H9 (cell line): Measurements from ENCODE around the gene KATNB1. TPM values are rescaled to one million over a fixed set of nuclear protein-coding genes. Genes with fewer than 3 reads are reported as not detected.

Source experiments
- DNase-seq: peaks from one replicate; pipeline ENCODE4 v3.0.0-alpha.2; 2017
- H2AFZ ChIP-seq: one replicate; pipeline ENCODE4 v1.6.1; 2013; ENCODE audit warnings: mild to moderate bottlenecking, low read length, control low read depth, moderate library complexity
- H2AK5ac ChIP-seq: 2 replicates; pipeline ENCODE4 v1.6.1; 2013; ENCODE audit warnings: low read length, control low read depth, mixed read lengths; ENCODE audit not compliant: insufficient read length
- H2BK120ac ChIP-seq: one replicate; pipeline ENCODE4 v1.6.1; 2013; ENCODE audit warnings: low read depth, mild to moderate bottlenecking, low read length, control low read depth, inconsistent platforms; ENCODE audit not compliant: poor library complexity, severe bottlenecking
- H2BK12ac ChIP-seq: 2 replicates; pipeline ENCODE4 v1.6.1; 2013; ENCODE audit warnings: low read length, control low read depth, mixed read lengths, low read depth; ENCODE audit not compliant: insufficient read length
- H2BK15ac ChIP-seq: 2 replicates; pipeline ENCODE4 v1.6.1; 2013; ENCODE audit warnings: low read depth, low read length, control low read depth
- H2BK20ac ChIP-seq: one replicate; pipeline ENCODE4 v1.6.1; 2013; ENCODE audit warnings: low read depth, mild to moderate bottlenecking, low read length, control low read depth, inconsistent platforms; ENCODE audit not compliant: poor library complexity, severe bottlenecking
- H2BK5ac ChIP-seq: 2 replicates; pipeline ENCODE4 v1.6.1; 2013; ENCODE audit warnings: low read length, control low read depth, mixed read lengths; ENCODE audit not compliant: insufficient read length
- H3K14ac ChIP-seq: 2 replicates; pipeline ENCODE4 v1.6.1; 2013; ENCODE audit warnings: low read length, control low read depth; ENCODE audit not compliant: insufficient read depth
- H3K18ac ChIP-seq: 2 replicates; pipeline ENCODE4 v1.6.1; 2013; ENCODE audit warnings: low read depth, mild to moderate bottlenecking, mixed read lengths, low read length, control low read depth; ENCODE audit not compliant: insufficient read length
- H3K23ac ChIP-seq: 2 replicates; pipeline ENCODE4 v1.6.1; 2013; ENCODE audit warnings: low read length, control low read depth, mixed read lengths, low read depth; ENCODE audit not compliant: insufficient read length
- H3K23me2 ChIP-seq: 2 replicates; pipeline ENCODE4 v1.6.1; 2013; ENCODE audit warnings: low read depth, mild to moderate bottlenecking, mixed read lengths, low read length, control low read depth; ENCODE audit not compliant: insufficient read length, poor library complexity, severe bottlenecking
- H3K27ac ChIP-seq: 2 replicates; pipeline ENCODE4 v1.5.1; 2013; ENCODE audit warnings: low read length, control low read depth, mixed read lengths, low read depth; ENCODE audit not compliant: insufficient read length
- H3K27me3 ChIP-seq: 2 replicates; pipeline ENCODE4 v1.6.1; 2013; ENCODE audit warnings: low read length, control low read depth, inconsistent platforms; ENCODE audit not compliant: insufficient read depth
- H3K4ac ChIP-seq: 2 replicates; pipeline ENCODE4 v1.6.1; 2013; ENCODE audit warnings: low read depth, mild to moderate bottlenecking, control low read depth, inconsistent platforms, low read length, moderate library complexity
- H3K4me1 ChIP-seq: 2 replicates; pipeline ENCODE4 v1.6.1; 2013; ENCODE audit warnings: low read length, control low read depth, inconsistent platforms; ENCODE audit not compliant: insufficient read depth
- H3K4me2 ChIP-seq: 2 replicates; pipeline ENCODE4 v1.6.1; 2013; ENCODE audit warnings: low read length, control low read depth, mixed read lengths; ENCODE audit not compliant: insufficient read length, insufficient read depth
- H3K56ac ChIP-seq: 2 replicates; pipeline ENCODE4 v1.6.1; 2013; ENCODE audit warnings: low read depth, mild to moderate bottlenecking, mixed read lengths, low read length, control low read depth; ENCODE audit not compliant: insufficient read length
- H3K79me1 ChIP-seq: 2 replicates; pipeline ENCODE4 v1.6.1; 2013; ENCODE audit warnings: low read depth, mild to moderate bottlenecking, moderate library complexity, low read length, control low read depth, inconsistent platforms; ENCODE audit not compliant: insufficient read depth, poor library complexity, severe bottlenecking
- H3K79me2 ChIP-seq: 2 replicates; pipeline ENCODE4 v1.6.1; 2013; ENCODE audit warnings: low read length, control low read depth, inconsistent platforms; ENCODE audit not compliant: insufficient read depth
- H3K9ac ChIP-seq: 2 replicates; pipeline ENCODE4 v1.6.1; 2013; ENCODE audit warnings: low read length, control low read depth, mixed read lengths; ENCODE audit not compliant: insufficient read length; ENCODE audit errors: extremely low read depth
- H3K9me3 ChIP-seq: one replicate; pipeline ENCODE4 v1.6.1; 2013; ENCODE audit warnings: low read depth, low read length, inconsistent platforms; ENCODE audit not compliant: control insufficient read depth
- H3T11ph ChIP-seq: one replicate; pipeline ENCODE4 v1.6.1; 2013; ENCODE audit warnings: mild to moderate bottlenecking, low read length, control low read depth, inconsistent platforms
- H4K20me1 ChIP-seq: one replicate; pipeline ENCODE4 v1.6.1; 2013; ENCODE audit not compliant: control insufficient read depth, insufficient read length, insufficient read depth
- H4K5ac ChIP-seq: 2 replicates; pipeline ENCODE4 v1.6.1; 2013; ENCODE audit warnings: low read depth, mild to moderate bottlenecking, mixed read lengths, low read length, control low read depth; ENCODE audit not compliant: insufficient read length
- H4K8ac ChIP-seq: replicated peaks from 2 replicates; pipeline ENCODE4 v1.6.1; 2013; ENCODE audit warnings: low read length, control low read depth, mixed read lengths, low read depth; ENCODE audit not compliant: insufficient read length
- H4K91ac ChIP-seq: 2 replicates; pipeline ENCODE4 v1.6.1; 2013; ENCODE audit warnings: low read depth, mild to moderate bottlenecking, moderate library complexity, mixed read lengths, low read length, control low read depth; ENCODE audit not compliant: insufficient read length
- H3K27ac Mint-ChIP-seq, 3 experiments: 2 replicates in 2 of 3; 3 replicates in 1 of 3; pipeline ENCODE4 v1.8.0; 2020 to 2021; ENCODE audit warnings: mixed read lengths in 3 of 3, mild to moderate bottlenecking in 1 of 3, moderate library complexity in 1 of 3
- H3K27me3 Mint-ChIP-seq: 2 replicates; pipeline ENCODE4 v1.8.0; 2021; ENCODE audit warnings: low read depth, mild to moderate bottlenecking, moderate library complexity, mixed read lengths
- H3K36me3 Mint-ChIP-seq, 3 experiments: 2 replicates in 2 of 3; 3 replicates in 1 of 3; pipeline ENCODE4 v1.8.0; 2020 to 2021; ENCODE audit warnings: low read depth in 3 of 3, mixed read lengths in 3 of 3; ENCODE audit not compliant: insufficient read depth in 1 of 3
- H3K4me1 Mint-ChIP-seq, 2 experiments: 2 replicates each; pipeline ENCODE4 v1.8.0; 2020; ENCODE audit warnings: mixed read lengths in 2 of 2
- H3K4me3 Mint-ChIP-seq, 2 experiments: 2 replicates in 1 of 2; 3 replicates in 1 of 2; pipeline ENCODE4 v1.8.0; 2020 to 2021; ENCODE audit warnings: mild to moderate bottlenecking in 2 of 2, mixed read lengths in 2 of 2, moderate library complexity in 1 of 2
- H3K9me3 Mint-ChIP-seq, 2 experiments: 2 replicates in 1 of 2; 3 replicates in 1 of 2; pipeline ENCODE4 v1.8.0; 2020; ENCODE audit warnings: mild to moderate bottlenecking in 2 of 2, mixed read lengths in 2 of 2, moderate library complexity in 1 of 2
- CTCF ChIP-seq: fragments of 200-600 bp; sonication (generic); conservative IDR thresholded peaks from 3 replicates; pipeline ENCODE4 v1.8.0; 2021; ENCODE audit warnings: antibody characterized with exemption, mild to moderate bottlenecking
- WGBS: extraction: QIAGEN DNeasy Blood & Tissue Kit; methylation state at CpG from one replicate; pipeline ENCODE4 v1.1.7; 2013; ENCODE audit warnings: missing lambda C conversion rate, low lambda C conversion rate, mixed read lengths; ENCODE audit not compliant: insufficient read length; ENCODE audit errors: extremely low coverage; 5-methylcytosine and 5-hydroxymethylcytosine counted together
- total RNA-seq: library from RNA; stranded (reverse); gene quantifications from 2 replicates; pipeline ENCODE4 v1.2.1, GENCODE V29; 2021

KATNB1 gene
- total RNA-seq, 1 experiment from 2014 or later = 29.9 TPM

GRCh38 chr16:57801098-57801808 is 65.7 kb downstream of the KATNB1 start:
- no peak overlapping the region for H3K56ac ChIP-seq
- H2AFZ ChIP-seq = no peak overlapping the region
- Mint-ChIP-seq H3K4me3 (peak overlapping the region; percentile 53 to 73), H3K27me3 (peaks cover 45% of the 10 kb centered on the region), H3K9me3 (no peaks in the 10 kb centered on the region; a peak in 2 of 5 replicates), H3K36me3 (no peaks in the 10 kb centered on the region), H3K4me1 (peaks cover 41 to 47% of the 10 kb centered on the region in 2 experiments), H3K27ac (no peak overlapping the region)
- no peak overlapping the region for H3K27ac ChIP-seq
- no peak overlapping the region for H3K4ac ChIP-seq
- no peak overlapping the region for H2BK15ac ChIP-seq
- H3K4me1 ChIP-seq = peaks cover 12% of the 10 kb centered on the region; the same call in 1 of the 2 replicates
- H4K91ac ChIP-seq = no peak overlapping the region
- H3K79me1 ChIP-seq = no peaks in the 10 kb centered on the region
- H3K9ac ChIP-seq = no peak overlapping the region
- no peak overlapping the region for H3K18ac ChIP-seq
- H3K9me3 ChIP-seq = no peaks in the 10 kb centered on the region
- H3K27me3 ChIP-seq = no peaks in the 10 kb centered on the region; the same call in 1 of the 2 replicates
- no peak overlapping the region for H4K5ac ChIP-seq
- no peak overlapping the region for H3K23ac ChIP-seq
- no peak for DNase-seq
- H2BK5ac ChIP-seq = no peak overlapping the region
- no peaks in the 10 kb centered on the region for H4K20me1 ChIP-seq
- no peak overlapping the region for H2BK12ac ChIP-seq
- no CpG with 5 or more reads among the region's 5 CpGs for WGBS
- no peak overlapping the region for H2AK5ac ChIP-seq
- no peaks in the 10 kb centered on the region for H3K79me2 ChIP-seq
- H3K14ac ChIP-seq = no peak overlapping the region
- TF ChIP-seq CTCF = 0 out of 3 replicates have a peak, but pooled peaks have one; percentile 12
- peaks cover 4% of the 10 kb centered on the region for H3K23me2 ChIP-seq
- H2BK20ac ChIP-seq = no peak overlapping the region
- peak overlapping the region; percentile 40 for H3K4me2 ChIP-seq
- no peak overlapping the region for H2BK120ac ChIP-seq
- no peak overlapping the region for H4K8ac ChIP-seq
- H3T11ph ChIP-seq = no peak overlapping the region
